ACC112 (cell line): ENCODE measurements around the gene CXorf58.

Experiments
- H2AFZ ChIP-seq: fragments of 200-600 bp; sonication (generic); one replicate; pipeline ENCODE4 v1.6.0; 2017; ENCODE audit warnings: antibody characterized with exemption, low read length; ENCODE audit not compliant: unreplicated experiment
- H3K27ac ChIP-seq: fragments of 200-600 bp; sonication (generic); 2 replicates; pipeline ENCODE4 v1.5.1; 2014; ENCODE audit warnings: low read depth, mild to moderate bottlenecking, antibody characterized with exemption, low read length, moderate library complexity
- H3K27me3 ChIP-seq: fragments of 200-600 bp; sonication (generic); 2 replicates; pipeline ENCODE4 v1.6.1; 2014; ENCODE audit warnings: mild to moderate bottlenecking, antibody characterized with exemption, low read length, moderate library complexity, mixed read lengths; ENCODE audit not compliant: insufficient read depth
- H3K36me3 ChIP-seq: fragments of 200-600 bp; sonication (generic); 2 replicates; pipeline ENCODE4 v1.6.1; 2016; ENCODE audit warnings: mild to moderate bottlenecking, antibody characterized with exemption, low read length, moderate library complexity, mixed read lengths; ENCODE audit not compliant: insufficient read depth
- H3K4me1 ChIP-seq: fragments of 200-600 bp; sonication (generic); one replicate; pipeline ENCODE4 v1.6.1; 2016; ENCODE audit warnings: low read length, mixed read lengths; ENCODE audit not compliant: insufficient read depth, unreplicated experiment, control insufficient read depth
- H3K4me3 ChIP-seq: fragments of 200-600 bp; sonication (generic); 2 replicates; pipeline ENCODE4 v1.5.1; 2014; ENCODE audit warnings: mild to moderate bottlenecking, low read depth, low read length
- H3K79me2 ChIP-seq: fragments of 200-600 bp; sonication (generic); one replicate; pipeline ENCODE4 v1.6.0; 2016; ENCODE audit warnings: low read length; ENCODE audit not compliant: control insufficient read depth, unreplicated experiment, insufficient read depth

CXorf58 gene

DNA sequence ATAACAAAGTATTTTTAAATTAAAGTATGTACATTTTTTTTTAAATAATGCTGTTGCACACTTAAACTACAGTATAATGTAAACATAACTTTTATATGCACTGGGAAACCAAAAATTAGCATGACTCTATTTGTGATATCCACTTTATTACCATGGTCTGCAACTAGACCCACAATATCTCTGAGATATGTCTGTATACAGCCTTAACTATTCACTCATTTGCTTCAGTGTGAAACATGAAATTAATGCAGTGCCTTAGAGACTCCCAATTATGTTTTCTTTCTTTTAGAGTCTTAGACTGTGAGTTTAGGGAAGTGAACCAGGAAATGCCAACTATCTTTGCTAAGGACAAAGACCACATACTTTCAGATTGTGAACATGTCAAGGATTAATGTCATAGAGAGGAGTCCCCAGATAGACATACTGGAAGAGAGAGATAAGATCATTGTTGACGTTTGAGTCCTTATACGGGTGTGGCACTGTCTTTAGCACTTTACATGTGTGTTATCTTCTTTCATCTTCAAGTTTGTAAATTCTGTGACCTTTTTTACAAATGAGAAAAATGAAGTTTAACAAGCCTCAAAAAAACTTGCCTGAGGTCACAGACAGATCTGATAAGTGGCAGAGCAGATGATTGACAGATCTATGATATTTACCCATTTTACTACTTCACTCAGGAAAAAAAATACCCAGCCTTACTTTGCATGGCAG lies 23.2 kb downstream of the CXorf58 start:
- Histone ChIP-seq H3K79me2 (no peaks in the 10 kb centered on the region), H3K4me3 (no peak overlapping the region), H3K27me3 (no peaks in the 10 kb centered on the region), H3K36me3 (no peaks in the 10 kb centered on the region), H3K4me1 (peaks cover 15% of the 10 kb centered on the region), H2AFZ (peak overlapping the region; percentile 80), H3K27ac (no peak overlapping the region)

DNA sequence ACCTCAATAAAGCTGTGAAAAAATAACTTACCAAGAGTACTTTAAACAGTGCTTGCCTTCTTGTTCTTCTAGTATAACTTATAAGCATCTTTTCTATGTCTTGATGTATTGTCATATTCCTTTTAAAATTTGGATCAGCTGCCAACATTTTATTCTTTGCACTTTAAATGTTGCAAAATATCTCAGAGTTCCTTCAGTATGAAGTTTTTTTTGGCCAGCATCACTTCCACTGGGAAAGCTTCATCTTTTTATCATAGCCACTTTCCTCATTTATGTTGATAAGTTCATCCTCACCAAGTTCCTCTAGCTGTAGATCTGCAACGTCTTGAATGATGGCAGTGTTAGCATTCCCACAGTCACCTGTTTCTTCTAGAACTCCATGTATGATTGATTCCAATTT lies 24.2 kb downstream of the CXorf58 start:
- no peak overlapping the region for H3K4me3 ChIP-seq
- H3K4me1 ChIP-seq: peaks cover 22% of the 10 kb centered on the region
- peak overlapping the region; percentile 80 for H2AFZ ChIP-seq
- H3K27me3 ChIP-seq: no peaks in the 10 kb centered on the region
- H3K27ac ChIP-seq: no peak overlapping the region
- no peaks in the 10 kb centered on the region for H3K79me2 ChIP-seq
- no peaks in the 10 kb centered on the region for H3K36me3 ChIP-seq

DNA sequence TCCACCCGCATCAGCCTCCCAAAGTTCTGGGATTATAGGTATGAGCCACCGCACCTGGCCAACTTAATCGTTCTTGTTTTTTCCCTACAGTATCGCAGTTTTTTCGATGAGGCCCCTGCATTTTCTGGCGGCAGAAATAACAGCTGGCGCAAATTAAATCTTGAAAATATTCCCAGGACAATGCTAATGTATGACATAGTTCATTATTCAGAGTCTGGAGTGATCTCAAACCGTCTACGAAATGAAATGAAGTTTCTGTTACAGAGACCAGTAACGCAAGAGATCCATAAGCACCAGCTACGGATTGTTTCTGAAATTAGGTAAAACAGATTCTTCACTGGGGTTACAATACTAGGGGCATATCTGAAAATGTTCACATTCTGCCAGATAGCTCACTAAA lies 27.3 kb downstream of the CXorf58 start:
- Histone ChIP-seq H2AFZ (no peak overlapping the region), H3K4me1 (peaks cover 28% of the 10 kb centered on the region), H3K27ac (no peak overlapping the region), H3K36me3 (no peaks in the 10 kb centered on the region), H3K27me3 (no peaks in the 10 kb centered on the region), H3K79me2 (no peaks in the 10 kb centered on the region), H3K4me3 (no peak overlapping the region)

DNA sequence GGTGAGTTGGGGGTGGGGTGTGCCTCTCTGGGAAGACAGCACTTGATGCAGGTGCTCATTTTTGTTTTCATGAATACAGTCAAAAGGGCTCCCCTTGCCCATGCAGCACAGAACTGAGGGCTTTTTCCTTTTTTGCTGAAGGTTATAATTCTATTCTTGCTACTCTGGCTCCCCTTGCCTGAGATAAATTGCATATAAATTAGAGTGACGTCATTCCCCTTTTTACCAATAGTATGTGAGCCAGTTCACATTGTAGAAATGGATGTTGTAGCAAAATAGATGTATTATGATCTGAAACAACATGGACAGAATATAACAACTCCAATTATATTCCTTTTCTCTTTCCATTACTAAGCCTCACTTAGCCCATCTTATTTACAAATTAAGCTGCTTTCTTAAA lies 28.4 kb downstream of the CXorf58 start:
- H3K4me3 ChIP-seq: no peak overlapping the region
- no peaks in the 10 kb centered on the region for H3K27me3 ChIP-seq
- no peaks in the 10 kb centered on the region for H3K36me3 ChIP-seq
- peaks cover 23% of the 10 kb centered on the region for H3K4me1 ChIP-seq
- no peak overlapping the region for H2AFZ ChIP-seq
- no peak overlapping the region; the same call in 1 of the 2 replicates for H3K27ac ChIP-seq
- H3K79me2 ChIP-seq: no peaks in the 10 kb centered on the region

DNA sequence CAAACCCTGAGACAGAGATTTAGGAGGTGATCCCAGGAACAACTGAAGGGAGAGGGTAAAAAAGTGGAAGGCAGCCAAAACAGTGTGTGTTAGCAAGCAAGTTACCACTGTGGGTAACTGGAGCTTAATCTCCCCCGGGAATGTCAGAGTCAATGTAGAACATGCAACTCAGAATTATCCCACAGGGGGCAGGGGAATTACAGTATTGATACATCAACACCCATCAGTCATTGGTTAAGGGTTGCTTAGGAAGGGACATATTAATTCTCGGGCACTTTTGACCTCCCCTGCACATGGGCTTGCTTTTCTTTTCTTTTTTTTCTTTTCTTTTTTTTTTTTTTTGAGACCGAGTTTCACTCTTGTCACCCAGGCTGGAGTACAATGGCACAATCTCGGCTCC lies 29.3 kb downstream of the CXorf58 start:
- peak overlapping the region; percentile 21; the same call in 1 of the 2 replicates for H3K27ac ChIP-seq
- H3K27me3 ChIP-seq: no peaks in the 10 kb centered on the region
- no peak overlapping the region for H2AFZ ChIP-seq
- no peaks in the 10 kb centered on the region for H3K36me3 ChIP-seq
- no peaks in the 10 kb centered on the region for H3K79me2 ChIP-seq
- H3K4me3 ChIP-seq: no peak overlapping the region
- peaks cover 15% of the 10 kb centered on the region for H3K4me1 ChIP-seq

DNA sequence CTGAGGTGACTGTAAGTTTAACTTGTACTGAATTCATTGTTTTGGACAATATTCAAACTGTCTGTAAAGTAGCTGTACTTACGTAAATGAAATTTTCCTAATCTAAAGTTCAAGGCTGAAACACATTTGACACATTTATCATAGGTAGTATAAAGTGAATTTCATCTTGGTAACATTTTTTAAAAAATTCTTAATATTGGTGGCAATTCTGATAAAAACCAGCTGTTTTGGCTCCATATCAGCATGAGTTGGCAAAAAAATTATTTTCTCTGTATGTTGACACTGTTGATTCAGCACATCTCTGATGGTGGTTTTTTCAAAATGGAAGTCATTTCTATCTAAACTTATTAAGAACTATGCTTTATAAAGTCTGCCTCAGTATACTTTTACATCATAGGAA lies 30.9 kb downstream of the CXorf58 start:
- Histone ChIP-seq H3K79me2 (no peaks in the 10 kb centered on the region), H3K4me1 (peaks cover 12% of the 10 kb centered on the region), H2AFZ (peak overlapping the region; percentile 96), H3K4me3 (0 out of 2 replicates have a peak overlapping the region, but pooled peaks have one; percentile 22), H3K27me3 (no peaks in the 10 kb centered on the region), H3K36me3 (no peaks in the 10 kb centered on the region), H3K27ac (peak overlapping the region; percentile 65)

DNA sequence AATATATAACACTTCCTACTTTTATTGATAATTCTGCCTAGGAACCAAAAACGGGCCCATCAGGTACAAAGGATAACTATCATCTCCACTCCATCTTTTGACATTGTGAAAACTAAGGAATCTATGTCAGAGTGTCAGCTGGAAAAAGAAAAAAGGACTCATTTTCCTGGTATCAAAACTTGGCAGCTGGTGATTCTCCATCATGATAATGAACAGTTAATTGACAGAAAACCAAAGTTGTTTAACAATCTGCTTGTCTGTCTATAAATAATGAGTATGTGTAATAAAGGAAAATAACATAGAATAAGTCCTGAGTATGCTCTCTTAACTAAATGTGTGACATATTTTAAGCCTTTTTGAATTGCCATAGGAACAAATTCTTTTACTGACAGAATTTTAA lies 31.4 kb downstream of the CXorf58 start:
- no peaks in the 10 kb centered on the region for H3K79me2 ChIP-seq
- H3K36me3 ChIP-seq: no peaks in the 10 kb centered on the region
- peak overlapping the region; percentile 96 for H2AFZ ChIP-seq
- H3K27ac ChIP-seq: peak overlapping the region; percentile 65; the same call in 1 of the 2 replicates
- no peaks in the 10 kb centered on the region for H3K27me3 ChIP-seq
- peaks cover 12% of the 10 kb centered on the region for H3K4me1 ChIP-seq
- H3K4me3 ChIP-seq: no peak overlapping the region

DNA sequence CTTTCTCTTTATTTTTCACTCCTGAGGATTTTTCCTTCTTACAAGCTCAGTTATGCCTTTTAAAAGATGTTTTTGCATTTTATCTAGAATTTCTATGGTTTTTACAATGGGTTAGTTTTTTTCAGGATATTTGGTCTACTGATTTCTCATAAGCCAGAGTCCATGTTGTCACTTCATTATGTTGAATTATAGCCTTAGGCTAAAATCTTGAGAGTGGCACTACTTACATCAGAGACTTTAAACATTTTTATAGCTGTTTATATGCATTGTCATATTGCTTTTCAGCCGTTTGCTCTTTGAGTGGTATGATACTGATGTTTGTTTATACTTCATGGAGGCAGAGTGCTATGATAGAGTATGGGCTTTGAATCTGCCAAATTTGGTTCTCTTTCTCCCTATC lies 36.4 kb downstream of the CXorf58 start:
- no peaks in the 10 kb centered on the region for H3K27me3 ChIP-seq
- no peaks in the 10 kb centered on the region for H3K4me1 ChIP-seq
- H3K27ac ChIP-seq: no peak overlapping the region
- H2AFZ ChIP-seq: no peak overlapping the region
- no peaks in the 10 kb centered on the region for H3K79me2 ChIP-seq
- no peak overlapping the region for H3K4me3 ChIP-seq
- H3K36me3 ChIP-seq: no peaks in the 10 kb centered on the region

DNA sequence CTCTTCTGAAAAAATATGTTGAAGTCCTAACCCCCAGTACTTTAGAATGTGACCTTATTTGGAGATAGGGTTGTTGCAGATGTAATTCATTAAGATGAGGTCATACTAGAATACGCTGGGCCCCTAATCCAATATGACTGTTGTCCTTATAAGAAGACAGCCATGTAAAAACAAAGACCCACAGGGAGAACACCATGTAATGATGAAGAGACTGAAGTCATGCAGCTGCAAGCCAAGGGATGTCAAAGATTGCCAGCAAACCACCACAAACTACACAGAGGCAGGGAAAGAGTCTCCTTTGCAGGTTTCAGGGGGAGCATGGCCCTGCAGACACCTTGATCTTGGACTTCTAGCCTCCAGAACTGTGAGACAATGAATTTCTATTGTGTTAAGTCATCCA lies 37.4 kb downstream of the CXorf58 start:
- H3K36me3 ChIP-seq: no peaks in the 10 kb centered on the region
- H3K4me1 ChIP-seq: no peaks in the 10 kb centered on the region
- no peak overlapping the region for H2AFZ ChIP-seq
- no peaks in the 10 kb centered on the region for H3K79me2 ChIP-seq
- no peaks in the 10 kb centered on the region for H3K27me3 ChIP-seq
- no peak overlapping the region for H3K27ac ChIP-seq
- no peak overlapping the region for H3K4me3 ChIP-seq

DNA sequence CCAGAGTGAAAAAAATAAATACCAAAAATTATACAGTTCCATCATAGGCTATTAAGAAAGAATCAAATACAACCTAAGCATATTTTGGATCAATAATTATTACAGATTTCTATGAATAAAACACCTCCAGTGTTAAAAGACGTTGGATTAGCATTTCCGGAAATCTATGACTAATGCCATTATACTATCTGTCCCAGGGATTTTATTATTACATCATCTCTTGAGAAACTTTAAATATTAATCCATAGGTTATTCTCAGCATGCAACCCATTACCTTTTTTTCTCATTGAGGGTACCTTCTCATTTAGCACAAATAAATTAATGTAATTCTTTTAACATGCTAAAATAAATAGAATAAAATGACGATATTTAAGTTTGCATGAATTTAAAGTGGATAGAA lies 44.6 kb downstream of the CXorf58 start:
- Histone ChIP-seq H3K79me2 (no peaks in the 10 kb centered on the region), H3K36me3 (no peaks in the 10 kb centered on the region), H2AFZ (no peak overlapping the region), H3K27ac (no peak overlapping the region), H3K4me1 (peaks cover 10% of the 10 kb centered on the region), H3K4me3 (no peak overlapping the region), H3K27me3 (no peaks in the 10 kb centered on the region)
